ENCODE measurements around the gene OCLN.
"Not testable (repeated sequence)": the region's sequence is repeated elsewhere in the genome, so short reads cannot be mapped to it uniquely, and the experiment has no call there.

OCLN gene, protein sequence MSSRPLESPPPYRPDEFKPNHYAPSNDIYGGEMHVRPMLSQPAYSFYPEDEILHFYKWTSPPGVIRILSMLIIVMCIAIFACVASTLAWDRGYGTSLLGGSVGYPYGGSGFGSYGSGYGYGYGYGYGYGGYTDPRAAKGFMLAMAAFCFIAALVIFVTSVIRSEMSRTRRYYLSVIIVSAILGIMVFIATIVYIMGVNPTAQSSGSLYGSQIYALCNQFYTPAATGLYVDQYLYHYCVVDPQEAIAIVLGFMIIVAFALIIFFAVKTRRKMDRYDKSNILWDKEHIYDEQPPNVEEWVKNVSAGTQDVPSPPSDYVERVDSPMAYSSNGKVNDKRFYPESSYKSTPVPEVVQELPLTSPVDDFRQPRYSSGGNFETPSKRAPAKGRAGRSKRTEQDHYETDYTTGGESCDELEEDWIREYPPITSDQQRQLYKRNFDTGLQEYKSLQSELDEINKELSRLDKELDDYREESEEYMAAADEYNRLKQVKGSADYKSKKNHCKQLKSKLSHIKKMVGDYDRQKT

DNA sequence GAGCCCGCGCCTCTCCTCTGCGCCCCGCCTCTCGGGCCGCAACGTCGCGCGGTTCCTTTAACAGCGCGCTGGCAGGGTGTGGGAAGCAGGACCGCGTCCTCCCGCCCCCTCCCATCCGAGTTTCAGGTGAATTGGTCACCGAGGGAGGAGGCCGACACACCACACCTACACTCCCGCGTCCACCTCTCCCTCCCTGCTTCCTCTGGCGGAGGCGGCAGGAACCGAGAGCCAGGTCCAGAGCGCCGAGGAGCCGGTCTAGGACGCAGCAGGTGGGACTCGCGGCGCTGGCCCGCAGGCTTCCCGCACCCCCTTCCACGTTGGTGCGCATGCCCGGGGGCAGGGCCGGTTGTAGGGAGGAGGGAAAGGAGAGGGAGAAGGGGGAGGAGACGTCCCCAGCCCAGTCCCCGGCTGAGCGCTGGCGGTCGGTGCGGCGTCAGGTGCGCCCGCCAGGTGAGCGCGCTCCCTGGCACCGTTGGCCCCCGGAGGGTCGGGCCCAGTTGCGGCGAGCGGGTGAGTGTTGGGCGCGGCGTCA is at the start of gene OCLN:
TSS of gene OCLN (plus strand) at position 400 of the 532 bp plus-strand sequence. CDS start 11,455 bp downstream, outside the sequence.
- Histone ChIP-seq H3K27me3 (ENCODE audit: control insufficient read depth in 1 of 2, insufficient read depth in 2 of 2, low read length in 2 of 2) (peaks cover 21 to 38% of the 10 kb centered on the region in 2 donors), H3K4me3 (ENCODE audit: low read length in 2 of 2) (peak within 1 kb of the TSS; percentile 71 to 73), H3K9ac (ENCODE audit: low read length in 2 of 2) (peak within 1 kb of the TSS in 1 of 2 donors; percentile 42), H3K9me3 (ENCODE audit: control insufficient read depth in 2 of 2, low read length in 2 of 2) (no peaks in the 10 kb centered on the region), H3K36me3 (ENCODE audit: control insufficient read depth in 2 of 2, insufficient read depth in 2 of 2, low read length in 2 of 2) (no peaks in the 10 kb centered on the region), H3K4me1 (ENCODE audit: control insufficient read depth, insufficient read depth, low read length) (peaks cover 17% of the 10 kb centered on the region), H3K27ac (ENCODE audit: low read length) (no peak within 1 kb of the TSS)

DNA sequence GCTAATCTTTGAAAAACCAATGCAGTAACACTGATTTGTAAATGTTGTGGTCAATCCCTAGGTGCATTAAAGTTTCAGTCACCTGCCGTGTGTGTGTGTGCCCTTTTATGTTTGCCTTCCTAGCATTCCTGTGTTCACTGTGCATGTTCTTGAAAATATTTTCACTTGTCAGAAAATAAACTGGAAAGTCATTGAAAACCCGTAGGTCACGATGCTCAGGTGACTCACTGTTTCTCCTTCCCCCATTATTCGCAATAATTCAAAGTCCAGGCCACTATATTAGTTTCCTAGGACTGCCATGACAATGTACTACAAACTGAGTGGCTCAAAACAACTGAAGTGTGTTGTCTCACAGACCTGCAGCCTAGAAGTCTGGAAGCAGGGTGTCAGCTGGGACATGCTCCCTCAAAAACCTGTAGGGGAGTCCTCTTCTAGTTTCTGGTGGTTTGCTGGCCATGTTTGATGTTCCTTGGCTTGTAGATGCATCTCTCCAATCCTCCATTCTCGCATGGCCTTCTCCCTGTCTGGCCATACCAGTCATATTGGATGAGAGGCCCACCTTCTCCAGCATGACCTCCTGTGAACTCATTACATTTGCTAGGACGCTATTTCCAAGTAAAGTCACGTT is 48.3 kb upstream of the OCLN start:
- no peaks in the 10 kb centered on the region for H3K36me3 ChIP-seq (ENCODE audit: control insufficient read depth in 2 of 2, insufficient read depth in 2 of 2, low read length in 2 of 2)
- no peak overlapping the region for H3K27ac ChIP-seq (ENCODE audit: low read length)
- H3K9ac ChIP-seq (ENCODE audit: low read length in 2 of 2), result no peak overlapping the region
- no peak overlapping the region for H3K4me3 ChIP-seq (ENCODE audit: low read length in 2 of 2)
- no peaks in the 10 kb centered on the region for H3K27me3 ChIP-seq (ENCODE audit: control insufficient read depth in 1 of 2, insufficient read depth in 2 of 2, low read length in 2 of 2)
- no peaks in the 10 kb centered on the region for H3K4me1 ChIP-seq (ENCODE audit: control insufficient read depth, insufficient read depth, low read length)
- H3K9me3 ChIP-seq (ENCODE audit: control insufficient read depth in 2 of 2, low read length in 2 of 2), result no peaks in the 10 kb centered on the region

DNA sequence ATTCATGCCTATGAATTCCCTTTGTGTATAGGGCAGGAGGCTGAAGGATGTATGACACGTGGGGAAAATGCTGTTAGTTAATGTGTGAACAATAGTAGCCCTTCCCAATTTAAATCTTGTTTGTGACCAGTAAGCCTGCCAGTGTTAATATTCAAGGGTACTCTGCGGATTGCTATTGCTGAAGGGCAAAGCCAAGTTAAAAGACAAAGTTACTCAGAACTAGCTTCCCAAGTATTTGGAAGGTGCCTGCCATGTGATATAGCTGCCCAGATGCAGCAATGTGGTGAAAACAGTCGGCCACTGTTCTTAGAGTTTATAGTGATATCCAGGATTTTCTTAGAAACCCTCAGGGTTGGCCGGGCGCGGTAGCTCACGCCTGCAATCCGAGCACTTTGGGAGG is 43.1 kb upstream of the OCLN start:
- Histone ChIP-seq H3K9ac (ENCODE audit: low read length in 2 of 2) (no peak overlapping the region), H3K4me1 (ENCODE audit: control insufficient read depth, insufficient read depth, low read length) (no peaks in the 10 kb centered on the region), H3K4me3 (ENCODE audit: low read length in 2 of 2) (no peak overlapping the region), H3K27me3 (ENCODE audit: control insufficient read depth in 1 of 2, insufficient read depth in 2 of 2, low read length in 2 of 2) (no peaks in the 10 kb centered on the region), H3K9me3 (ENCODE audit: control insufficient read depth in 2 of 2, low read length in 2 of 2) (no peaks in the 10 kb centered on the region), H3K27ac (ENCODE audit: low read length) (no peak overlapping the region), H3K36me3 (ENCODE audit: control insufficient read depth in 2 of 2, insufficient read depth in 2 of 2, low read length in 2 of 2) (no peaks in the 10 kb centered on the region)

DNA sequence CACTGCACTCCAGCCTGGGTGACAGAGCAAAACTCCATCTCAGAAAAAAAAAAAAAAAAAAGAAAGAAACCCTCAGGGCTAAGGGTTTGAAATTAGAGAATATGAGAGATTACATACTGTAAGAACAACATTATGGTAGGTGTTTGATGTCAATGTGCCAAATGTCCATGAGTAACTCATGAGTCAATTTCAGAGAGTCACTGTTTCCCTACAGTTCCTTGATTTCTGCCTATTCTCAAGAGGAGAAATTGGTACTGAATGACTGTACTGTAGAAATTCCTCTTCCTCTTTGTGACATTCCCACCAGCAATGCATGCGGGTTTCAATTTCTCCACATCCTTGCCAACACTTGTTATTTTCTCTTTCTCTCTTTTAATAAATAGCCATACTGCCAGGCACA is 42.5 kb upstream of the OCLN start:
- Histone ChIP-seq H3K27me3 (ENCODE audit: control insufficient read depth in 1 of 2, insufficient read depth in 2 of 2, low read length in 2 of 2) (no peaks in the 10 kb centered on the region), H3K9me3 (ENCODE audit: control insufficient read depth in 2 of 2, low read length in 2 of 2) (no peaks in the 10 kb centered on the region), H3K9ac (ENCODE audit: low read length in 2 of 2) (no peak overlapping the region), H3K4me1 (ENCODE audit: control insufficient read depth, insufficient read depth, low read length) (no peaks in the 10 kb centered on the region), H3K4me3 (ENCODE audit: low read length in 2 of 2) (no peak overlapping the region), H3K36me3 (ENCODE audit: control insufficient read depth in 2 of 2, insufficient read depth in 2 of 2, low read length in 2 of 2) (no peaks in the 10 kb centered on the region), H3K27ac (ENCODE audit: low read length) (no peak overlapping the region)

DNA sequence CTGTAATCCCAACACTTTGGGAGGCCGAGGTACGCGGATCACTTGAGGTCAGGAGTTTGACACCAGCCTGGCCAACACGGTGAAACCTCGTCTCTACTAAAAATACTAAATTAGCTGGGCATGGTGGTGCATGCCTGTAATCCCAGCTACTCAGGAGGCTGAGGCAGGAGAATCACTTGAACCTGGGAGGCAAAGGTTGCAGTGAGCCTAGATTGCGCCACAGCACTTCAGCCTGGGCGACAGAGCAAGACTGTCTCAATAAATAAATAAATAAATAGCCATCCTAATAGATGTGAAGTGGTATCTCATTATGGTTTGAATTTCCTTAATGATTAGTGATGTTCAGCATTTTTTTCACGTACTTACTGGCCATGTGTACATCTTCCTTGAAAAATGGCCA is 42.1 kb upstream of the OCLN start:
- not testable (repeated sequence) for H3K27ac ChIP-seq (ENCODE audit: low read length); H3K9me3 ChIP-seq (ENCODE audit: control insufficient read depth in 2 of 2, low read length in 2 of 2); H3K4me3 ChIP-seq (ENCODE audit: low read length in 2 of 2); H3K36me3 ChIP-seq (ENCODE audit: control insufficient read depth in 2 of 2, insufficient read depth in 2 of 2, low read length in 2 of 2); H3K4me1 ChIP-seq (ENCODE audit: control insufficient read depth, insufficient read depth, low read length); H3K27me3 ChIP-seq (ENCODE audit: control insufficient read depth in 1 of 2, insufficient read depth in 2 of 2, low read length in 2 of 2); H3K9ac ChIP-seq (ENCODE audit: low read length in 2 of 2)

DNA sequence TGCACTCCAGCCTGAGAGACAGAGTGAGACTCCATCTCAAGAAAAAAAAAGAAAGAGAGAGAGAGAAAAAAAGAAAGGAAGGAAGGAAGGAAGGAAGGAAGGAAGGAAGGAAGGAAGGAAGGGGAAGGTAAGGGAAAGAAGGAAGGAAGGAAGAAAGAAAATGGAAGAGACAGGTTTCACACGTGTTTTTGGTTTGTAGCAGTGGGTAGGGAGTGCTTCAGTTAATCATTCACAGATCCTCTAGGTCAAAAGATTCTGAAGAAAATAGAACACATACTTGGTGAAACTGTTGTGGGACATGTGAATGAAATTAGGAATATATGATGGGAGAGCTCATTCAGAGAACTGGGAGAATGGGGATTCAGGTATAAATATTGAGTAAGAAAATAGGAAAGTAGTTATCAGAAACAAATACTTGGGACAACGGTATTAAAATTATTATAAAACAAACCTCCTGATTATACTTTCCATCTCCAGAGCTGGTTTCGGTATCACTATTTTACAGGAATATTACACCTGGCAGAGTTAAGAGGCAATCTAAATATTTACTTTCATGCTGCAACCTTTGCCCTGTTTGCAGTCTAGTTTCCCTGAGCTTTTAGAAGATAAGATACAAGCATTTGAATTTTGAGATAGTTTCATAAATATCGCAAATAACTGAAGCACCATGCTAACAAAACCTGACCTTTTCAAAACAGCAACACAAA is 40.5 kb upstream of the OCLN start:
- no peak overlapping the region for H3K27ac ChIP-seq (ENCODE audit: low read length)
- H3K27me3 ChIP-seq (ENCODE audit: control insufficient read depth in 1 of 2, insufficient read depth in 2 of 2, low read length in 2 of 2), result no peaks in the 10 kb centered on the region
- H3K9ac ChIP-seq (ENCODE audit: low read length in 2 of 2), result no peak overlapping the region
- H3K4me3 ChIP-seq (ENCODE audit: low read length in 2 of 2), result no peak overlapping the region
- no peaks in the 10 kb centered on the region for H3K36me3 ChIP-seq (ENCODE audit: control insufficient read depth in 2 of 2, insufficient read depth in 2 of 2, low read length in 2 of 2)
- no peaks in the 10 kb centered on the region for H3K4me1 ChIP-seq (ENCODE audit: control insufficient read depth, insufficient read depth, low read length)
- H3K9me3 ChIP-seq (ENCODE audit: control insufficient read depth in 2 of 2, low read length in 2 of 2), result no peaks in the 10 kb centered on the region

DNA sequence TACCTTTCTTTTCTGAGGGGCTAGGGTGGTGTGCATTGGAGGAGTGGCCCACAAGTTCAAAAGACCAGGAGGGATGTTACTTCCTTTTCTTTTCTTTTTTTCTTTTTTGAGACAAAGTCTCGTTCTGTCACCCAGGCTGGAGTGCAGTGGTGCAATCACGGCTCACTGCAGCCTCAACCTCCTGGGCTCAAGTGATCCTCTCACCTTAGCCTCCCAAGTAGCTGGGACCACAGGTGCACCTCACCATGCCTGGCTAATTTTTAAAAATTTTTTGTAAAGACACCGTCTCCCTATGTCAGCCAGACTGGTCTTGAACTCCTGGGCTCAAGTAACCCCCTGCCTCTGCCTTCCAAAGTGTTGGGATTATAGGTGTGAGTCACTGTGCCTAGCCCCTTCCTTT is 39.1 kb upstream of the OCLN start:
- not testable (repeated sequence) for H3K4me3 ChIP-seq (ENCODE audit: low read length in 2 of 2); H3K27me3 ChIP-seq (ENCODE audit: control insufficient read depth in 1 of 2, insufficient read depth in 2 of 2, low read length in 2 of 2); H3K4me1 ChIP-seq (ENCODE audit: control insufficient read depth, insufficient read depth, low read length); H3K9ac ChIP-seq (ENCODE audit: low read length in 2 of 2); H3K27ac ChIP-seq (ENCODE audit: low read length); H3K9me3 ChIP-seq (ENCODE audit: control insufficient read depth in 2 of 2, low read length in 2 of 2); H3K36me3 ChIP-seq (ENCODE audit: control insufficient read depth in 2 of 2, insufficient read depth in 2 of 2, low read length in 2 of 2)

DNA sequence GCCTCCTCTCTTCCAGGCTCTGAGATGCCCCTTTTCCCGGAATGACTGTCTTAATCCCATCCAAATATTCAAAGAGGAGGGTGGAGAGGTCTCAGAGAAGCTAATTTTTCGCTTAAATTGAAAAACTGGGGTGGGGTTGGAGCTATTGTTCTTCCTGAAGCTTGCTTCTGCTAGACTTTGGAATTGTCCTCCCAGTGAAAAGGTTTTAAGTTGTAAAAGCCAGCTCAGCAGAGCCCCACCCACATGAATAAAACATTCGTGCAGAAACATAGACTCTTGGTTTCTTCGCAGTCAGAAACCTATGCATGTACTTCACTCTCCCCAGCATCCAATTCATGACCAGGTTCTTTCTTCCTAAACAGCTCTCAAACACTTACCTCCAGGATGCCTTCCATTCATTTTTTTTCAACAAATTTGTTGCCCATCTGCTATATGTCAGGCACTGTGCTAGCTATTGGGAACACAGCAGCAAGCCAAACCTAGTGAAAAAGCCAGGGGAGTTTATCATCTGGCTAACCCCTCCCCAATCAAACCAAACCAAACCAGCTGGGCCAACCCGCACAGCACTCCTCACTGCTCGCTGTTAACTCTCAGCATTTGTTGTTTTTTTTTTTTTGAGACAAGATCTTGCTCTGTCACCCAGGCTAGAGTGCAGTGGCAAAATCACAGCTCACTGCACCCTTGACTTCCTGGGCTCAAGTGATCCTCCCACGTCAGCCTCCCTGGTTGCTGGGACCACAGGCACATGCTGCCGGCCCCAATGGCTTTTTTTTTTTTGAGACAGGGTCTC is 37.9 kb upstream of the OCLN start:
- no peaks in the 10 kb centered on the region for H3K27me3 ChIP-seq (ENCODE audit: control insufficient read depth in 1 of 2, insufficient read depth in 2 of 2, low read length in 2 of 2)
- peaks cover 0 to 2% of the 10 kb centered on the region in 2 donors for H3K9me3 ChIP-seq (ENCODE audit: control insufficient read depth in 2 of 2, low read length in 2 of 2)
- no peaks in the 10 kb centered on the region for H3K36me3 ChIP-seq (ENCODE audit: control insufficient read depth in 2 of 2, insufficient read depth in 2 of 2, low read length in 2 of 2)
- H3K9ac ChIP-seq (ENCODE audit: low read length in 2 of 2), result no peak overlapping the region
- H3K27ac ChIP-seq (ENCODE audit: low read length), result no peak overlapping the region
- H3K4me3 ChIP-seq (ENCODE audit: low read length in 2 of 2), result no peak overlapping the region
- no peaks in the 10 kb centered on the region for H3K4me1 ChIP-seq (ENCODE audit: control insufficient read depth, insufficient read depth, low read length)

DNA sequence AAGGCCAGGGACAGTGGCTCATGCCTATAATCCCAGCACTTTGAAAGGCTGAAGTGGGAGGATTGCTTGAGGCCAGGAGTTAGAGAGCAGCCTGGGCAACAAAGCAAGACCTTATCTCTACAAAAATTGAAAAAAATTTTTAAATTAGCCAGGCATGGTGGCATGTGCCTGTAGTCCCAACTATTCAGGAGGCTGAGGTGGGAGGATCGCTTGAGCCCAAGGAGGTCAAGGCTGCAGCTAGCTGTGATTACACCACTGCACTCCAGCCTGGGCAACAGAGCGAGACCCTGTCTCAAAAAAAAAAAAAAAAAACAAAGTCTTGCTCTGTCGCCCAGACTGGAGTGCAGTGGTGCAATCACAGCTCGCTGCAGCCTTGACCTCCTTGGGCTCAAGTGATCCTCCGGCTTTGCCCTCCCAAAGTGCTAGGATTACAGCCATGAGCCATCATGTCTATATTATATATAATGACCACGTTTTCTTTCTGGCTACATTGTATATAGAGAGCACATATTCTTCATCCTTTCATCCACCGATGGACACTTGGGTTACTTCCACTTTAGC is 37.1 kb upstream of the OCLN start:
- H3K27ac ChIP-seq (ENCODE audit: low read length); H3K9me3 ChIP-seq (ENCODE audit: control insufficient read depth in 2 of 2, low read length in 2 of 2); H3K4me1 ChIP-seq (ENCODE audit: control insufficient read depth, insufficient read depth, low read length); H3K4me3 ChIP-seq (ENCODE audit: low read length in 2 of 2); H3K9ac ChIP-seq (ENCODE audit: low read length in 2 of 2); H3K36me3 ChIP-seq (ENCODE audit: control insufficient read depth in 2 of 2, insufficient read depth in 2 of 2, low read length in 2 of 2); H3K27me3 ChIP-seq (ENCODE audit: control insufficient read depth in 1 of 2, insufficient read depth in 2 of 2, low read length in 2 of 2): not testable (repeated sequence)

DNA sequence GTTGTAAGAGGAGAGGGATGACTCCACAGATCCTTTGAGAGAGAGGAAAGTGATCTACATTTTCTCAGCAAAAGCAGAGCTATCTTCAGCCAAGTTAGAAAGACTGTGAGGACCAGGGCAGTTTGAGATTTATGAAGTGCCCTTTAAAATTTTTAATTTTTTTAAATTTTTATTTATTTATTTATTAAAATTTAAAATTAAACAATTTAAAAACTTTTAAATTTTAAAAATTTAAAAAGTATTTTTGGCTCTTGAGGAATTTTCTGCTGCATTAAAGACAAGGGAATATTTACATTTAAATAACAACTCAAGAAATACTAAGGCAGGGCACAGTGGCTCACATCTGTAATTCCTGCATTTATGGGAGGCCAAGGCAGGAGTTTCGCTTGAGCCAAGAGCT is 30.4 kb upstream of the OCLN start:
- Histone ChIP-seq H3K4me1 (ENCODE audit: control insufficient read depth, insufficient read depth, low read length) (no peaks in the 10 kb centered on the region), H3K9ac (ENCODE audit: low read length in 2 of 2) (no peak overlapping the region), H3K36me3 (ENCODE audit: control insufficient read depth in 2 of 2, insufficient read depth in 2 of 2, low read length in 2 of 2) (no peaks in the 10 kb centered on the region), H3K27ac (ENCODE audit: low read length) (no peak overlapping the region), H3K9me3 (ENCODE audit: control insufficient read depth in 2 of 2, low read length in 2 of 2) (peaks cover 0 to 2% of the 10 kb centered on the region in 2 donors), H3K27me3 (ENCODE audit: control insufficient read depth in 1 of 2, insufficient read depth in 2 of 2, low read length in 2 of 2) (no peaks in the 10 kb centered on the region), H3K4me3 (ENCODE audit: low read length in 2 of 2) (no peak overlapping the region)

All from stomach smooth muscle (tissue), 2 donors.